Ishikawa (cell line): ENCODE data around the gene TNS1.

Experiments
- CEBPB ChIP-seq: IDR thresholded peaks from 2 replicates; pipeline ENCODE4 v1.6.1; 2012
- CREB1 ChIP-seq: IDR thresholded peaks from 2 replicates; pipeline ENCODE4 v1.6.1; 2012; ENCODE audit warnings: low read depth
- EGR1 ChIP-seq: IDR thresholded peaks from 2 replicates; pipeline ENCODE4 v1.6.1; 2012
- EP300 ChIP-seq: IDR thresholded peaks from 2 replicates; pipeline ENCODE4 v1.6.1; 2012; ENCODE audit warnings: borderline replicate concordance
- FOXM1 ChIP-seq: IDR thresholded peaks from 2 replicates; pipeline ENCODE4 v1.6.1; 2012; ENCODE audit warnings: low read depth, borderline replicate concordance
- MAX ChIP-seq: IDR thresholded peaks from 2 replicates; pipeline ENCODE4 v1.6.1; 2012
- NFIC ChIP-seq: IDR thresholded peaks from 2 replicates; pipeline ENCODE4 v1.6.1; 2012
- RAD21 ChIP-seq: IDR thresholded peaks from 2 replicates; pipeline ENCODE4 v1.6.1; 2012; ENCODE audit warnings: low read depth
- REST ChIP-seq: IDR thresholded peaks from 2 replicates; pipeline ENCODE4 v1.6.1; 2012; ENCODE audit warnings: low read depth, mild to moderate bottlenecking
- TAF1 ChIP-seq: IDR thresholded peaks from 2 replicates; pipeline ENCODE4 v1.6.1; 2012; ENCODE audit warnings: low read depth, mild to moderate bottlenecking
- TCF12 ChIP-seq: IDR thresholded peaks from 2 replicates; pipeline ENCODE4 v1.6.1; 2012; ENCODE audit warnings: low read depth
- TEAD4 ChIP-seq: IDR thresholded peaks from 2 replicates; pipeline ENCODE4 v1.6.1; 2012
- USF1 ChIP-seq: IDR thresholded peaks from 2 replicates; pipeline ENCODE4 v1.6.1; 2012
- YY1 ChIP-seq: IDR thresholded peaks from 2 replicates; pipeline ENCODE4 v1.6.1; 2012; ENCODE audit warnings: low read depth
- ZBTB7A ChIP-seq: IDR thresholded peaks from 2 replicates; pipeline ENCODE4 v1.6.1; 2012; ENCODE audit warnings: low read depth

The TNS1 gene

GRCh38 chr2:218043100-218043499 lies 40.3 kb upstream of the TNS1 start:
- TF ChIP-seq TEAD4: no peak
- no peak for TF ChIP-seq REST

GRCh38 chr2:218041302-218042168 lies 38.7 kb upstream of the TNS1 start:
- no peak for TF ChIP-seq NFIC
- TF ChIP-seq RAD21: no peak
- TF ChIP-seq MAX: no peak
- TF ChIP-seq CREB1: no peak

GRCh38 chr2:218040883-218041282 lies 38.1 kb upstream of the TNS1 start:
- TF ChIP-seq YY1 (no peak), NFIC (no peak), TCF12 (no peak), TAF1 (no peak), EP300 (no peak), ZBTB7A (no peak), REST (no peak), CEBPB (no peak)

GRCh38 chr2:218039171-218039570 lies 36.4 kb upstream of the TNS1 start:
- TF ChIP-seq TEAD4: peak; percentile 90
- peak; percentile 63; the same call in 1 of the 2 replicates for TF ChIP-seq FOXM1
- peak; percentile 85 for TF ChIP-seq EP300
- peak; percentile 94 for TF ChIP-seq TCF12
- peak; percentile 57 for TF ChIP-seq NFIC
- no peak for TF ChIP-seq RAD21
- TF ChIP-seq ZBTB7A: no peak

- no peak for TF ChIP-seq TCF12
- no peak for TF ChIP-seq TEAD4
- TF ChIP-seq CREB1: no peak
- TF ChIP-seq EGR1: no peak
- TF ChIP-seq RAD21: no peak
- no peak for TF ChIP-seq MAX
- TF ChIP-seq FOXM1: no peak
- no peak for TF ChIP-seq EP300
- TF ChIP-seq YY1: no peak
- no peak for TF ChIP-seq USF1
- no peak for TF ChIP-seq NFIC
- no peak for TF ChIP-seq ZBTB7A
Measured at GRCh38 chr2:218036371-218036770, 33.6 kb upstream of the TNS1 start.

- no peak for TF ChIP-seq RAD21
- TF ChIP-seq MAX: no peak
- no peak for TF ChIP-seq TAF1
- TF ChIP-seq FOXM1: no peak
- no peak for TF ChIP-seq EGR1
- TF ChIP-seq CREB1: no peak
Measured at GRCh38 chr2:218035463-218036100, 32.8 kb upstream of the TNS1 start.
